GM10266 (cell line): ENCODE results near the gene PDZD8.
"Not testable (repeated sequence)": the region's sequence is repeated elsewhere in the genome, so short reads cannot be mapped to it uniquely, and the experiment has no call there.

Experiments
- DNase-seq: peaks from one replicate; pipeline ENCODE4 v3.0.0; 2012; ENCODE audit errors: extremely low spot score
- TF ChIP-seq, protein P1 (sequence below): IDR thresholded peaks from 2 replicates; pipeline ENCODE4 v1.5.1; 2012; ENCODE audit warnings: mild to moderate bottlenecking, low read depth; ENCODE audit not compliant: control insufficient read depth, insufficient read depth; ENCODE audit errors: missing control alignments

PDZD8 gene

DNA sequence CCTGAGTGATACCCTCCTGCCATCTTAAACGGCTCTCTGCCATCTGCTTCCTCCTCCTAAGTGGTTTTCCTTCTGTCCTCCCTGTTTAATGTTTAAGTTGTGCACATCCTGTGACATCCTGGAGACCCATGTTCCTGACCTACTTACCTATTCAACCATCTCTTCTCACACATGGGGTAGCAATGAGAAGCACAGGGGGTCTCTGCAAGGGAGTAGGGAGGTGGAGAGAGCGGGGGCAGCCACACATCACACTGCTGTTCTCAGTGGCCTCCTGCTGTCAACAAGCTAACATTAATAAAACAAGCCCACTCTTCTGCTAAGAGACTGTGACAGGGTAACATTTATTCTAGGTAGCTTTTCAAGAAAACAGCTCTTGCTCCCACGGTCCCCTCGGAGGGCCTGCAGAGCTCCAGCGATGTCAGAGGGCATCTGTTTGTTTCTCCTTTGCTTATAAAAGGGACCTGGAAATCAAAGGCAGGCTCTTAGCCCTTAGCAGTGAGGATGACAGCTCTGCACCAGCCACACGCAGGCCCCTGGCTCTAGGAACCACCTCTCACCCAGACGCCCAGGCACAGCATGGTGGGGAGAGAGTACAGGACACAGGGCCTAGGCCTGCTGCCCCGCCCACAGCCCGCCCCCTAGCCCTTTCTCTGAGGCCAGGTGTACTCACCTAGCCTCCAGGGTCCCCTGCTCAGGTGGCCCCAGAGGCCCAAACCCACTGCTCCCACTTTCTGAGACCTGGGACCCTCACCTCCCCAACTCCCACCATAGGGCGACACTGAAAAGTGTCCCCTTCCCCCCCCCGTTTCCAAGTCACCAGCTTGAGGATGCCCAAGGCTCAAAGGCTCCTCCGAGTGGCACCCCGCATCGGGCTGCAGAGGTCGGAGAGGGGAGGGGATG lies 135.3 kb downstream of the PDZD8 start:
- TF ChIP-seq, protein P1, sequence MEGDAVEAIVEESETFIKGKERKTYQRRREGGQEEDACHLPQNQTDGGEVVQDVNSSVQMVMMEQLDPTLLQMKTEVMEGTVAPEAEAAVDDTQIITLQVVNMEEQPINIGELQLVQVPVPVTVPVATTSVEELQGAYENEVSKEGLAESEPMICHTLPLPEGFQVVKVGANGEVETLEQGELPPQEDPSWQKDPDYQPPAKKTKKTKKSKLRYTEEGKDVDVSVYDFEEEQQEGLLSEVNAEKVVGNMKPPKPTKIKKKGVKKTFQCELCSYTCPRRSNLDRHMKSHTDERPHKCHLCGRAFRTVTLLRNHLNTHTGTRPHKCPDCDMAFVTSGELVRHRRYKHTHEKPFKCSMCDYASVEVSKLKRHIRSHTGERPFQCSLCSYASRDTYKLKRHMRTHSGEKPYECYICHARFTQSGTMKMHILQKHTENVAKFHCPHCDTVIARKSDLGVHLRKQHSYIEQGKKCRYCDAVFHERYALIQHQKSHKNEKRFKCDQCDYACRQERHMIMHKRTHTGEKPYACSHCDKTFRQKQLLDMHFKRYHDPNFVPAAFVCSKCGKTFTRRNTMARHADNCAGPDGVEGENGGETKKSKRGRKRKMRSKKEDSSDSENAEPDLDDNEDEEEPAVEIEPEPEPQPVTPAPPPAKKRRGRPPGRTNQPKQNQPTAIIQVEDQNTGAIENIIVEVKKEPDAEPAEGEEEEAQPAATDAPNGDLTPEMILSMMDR = no peak
- DNase-seq = no peak

DNA sequence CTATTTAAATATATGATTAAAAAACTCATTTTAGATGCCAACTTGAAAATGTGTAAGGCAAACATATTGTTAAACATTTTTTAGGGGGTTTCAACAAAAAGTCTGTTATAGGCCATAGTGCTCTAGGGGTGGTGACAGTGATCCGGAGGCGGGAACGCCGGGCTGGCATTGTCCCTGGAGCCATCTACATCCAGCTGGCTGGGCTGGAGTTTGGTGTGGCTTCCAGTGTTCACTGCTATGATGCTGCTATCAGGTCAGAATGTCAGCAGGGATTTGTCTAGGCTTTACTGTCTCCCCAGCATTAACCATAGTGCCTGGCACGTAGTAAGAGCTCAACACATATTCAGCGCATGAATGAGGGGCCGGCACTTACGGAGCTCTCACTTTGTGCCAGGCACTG lies 136.2 kb downstream of the PDZD8 start:
- DNase-seq = no peak
- TF ChIP-seq, protein P1 = no peak

DNA sequence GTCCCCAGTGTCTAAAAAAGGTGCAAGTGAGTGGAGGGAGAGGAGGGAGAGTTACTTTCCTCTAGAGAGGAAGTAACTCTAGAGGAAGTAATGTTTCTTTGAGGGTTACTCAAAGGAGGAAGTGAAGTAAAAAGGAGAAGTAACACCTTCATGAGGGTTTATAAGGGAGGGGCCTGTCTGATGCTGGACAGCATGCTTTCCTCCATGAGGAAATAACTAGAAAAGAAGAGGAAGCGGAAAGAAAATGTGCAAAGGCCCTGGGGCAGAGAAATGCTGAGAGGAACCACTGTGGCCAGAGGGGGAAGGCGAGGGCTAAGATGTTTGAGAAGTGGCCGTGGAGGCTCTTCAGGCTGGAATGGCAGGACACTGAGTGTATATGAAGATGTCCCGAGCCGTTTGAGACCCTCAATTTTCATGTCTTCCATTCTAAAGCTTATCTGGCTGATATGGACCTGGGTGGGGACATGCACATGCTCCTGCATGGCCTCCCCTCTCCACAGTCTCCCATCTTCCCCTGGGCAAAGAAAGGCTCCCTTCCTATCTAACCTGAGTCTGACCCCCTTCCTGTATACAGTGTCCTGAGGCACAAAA lies 137.7 kb downstream of the PDZD8 start:
- TF ChIP-seq, protein P1 = no peak
- DNase-seq = no peak

DNA sequence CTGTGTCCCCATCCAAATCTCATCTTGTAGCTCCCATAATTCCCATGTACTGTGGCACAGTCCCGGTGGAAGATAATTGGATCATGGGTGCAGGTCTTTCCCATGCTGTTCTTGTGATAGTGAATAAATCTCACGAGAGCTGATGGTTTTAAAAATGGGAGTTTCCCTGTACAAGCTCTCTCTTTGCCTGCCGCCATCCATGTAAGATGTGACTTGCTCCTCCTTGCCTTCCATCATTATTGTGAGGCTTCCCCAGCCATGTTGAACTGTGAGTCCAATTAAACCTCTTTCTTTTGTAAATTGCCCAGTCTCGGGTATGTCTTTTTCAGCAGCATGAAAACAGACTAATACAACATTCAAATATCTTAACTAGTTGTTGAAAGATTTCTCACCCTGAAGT lies 145.1 kb downstream of the PDZD8 start:
- DNase-seq = not testable (repeated sequence)

DNA sequence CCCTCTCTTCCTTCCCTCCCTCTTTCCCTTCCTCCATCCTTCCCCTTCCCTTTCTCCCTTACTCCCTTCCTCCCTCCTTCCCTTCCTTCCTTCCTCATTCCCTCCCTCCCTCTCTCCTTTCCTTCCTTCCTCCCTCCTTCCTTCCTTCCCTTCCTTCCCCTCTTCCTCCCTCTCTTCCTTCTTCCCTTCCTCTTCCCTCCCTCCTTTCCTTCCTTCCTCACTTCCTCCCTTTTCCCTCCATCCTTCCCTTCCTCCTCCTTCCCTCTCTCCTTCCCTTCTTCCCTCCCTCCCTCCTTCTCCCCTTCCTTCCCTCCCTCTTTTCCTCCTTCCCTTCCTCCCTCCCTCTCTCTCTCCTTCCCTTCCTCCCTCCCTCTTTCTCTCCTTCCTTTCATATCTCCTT lies 147.0 kb downstream of the PDZD8 start:
- DNase-seq = no peak
- TF ChIP-seq, protein P1 = no peak
